IPS DF 6.9 (cell line): Measurements from ENCODE around the gene CREBBP.

Source experiments
- DNase-seq: peaks from one replicate; pipeline ENCODE4 v3.0.0-alpha.2; 2013; ENCODE audit warnings: low read depth, low spot score
- H3K27ac ChIP-seq: one replicate; pipeline ENCODE4 v1.5.1; 2013; ENCODE audit warnings: low read length, control low read depth
- H3K27me3 ChIP-seq: 2 replicates; pipeline ENCODE4 v1.6.1; 2013; ENCODE audit warnings: mild to moderate bottlenecking, low read length; ENCODE audit not compliant: control insufficient read depth, insufficient read depth
- H3K36me3 ChIP-seq: 2 replicates; pipeline ENCODE4 v1.6.1; 2013; ENCODE audit warnings: low read length; ENCODE audit not compliant: control insufficient read depth, insufficient read depth
- H3K4me1 ChIP-seq: 2 replicates; pipeline ENCODE4 v1.6.1; 2013; ENCODE audit warnings: low read length; ENCODE audit not compliant: control insufficient read depth, insufficient read depth
- H3K4me3 ChIP-seq: 2 replicates; pipeline ENCODE4 v1.5.1; 2013; ENCODE audit warnings: mild to moderate bottlenecking, low read length
- H3K9me3 ChIP-seq: 2 replicates; pipeline ENCODE4 v1.6.1; 2013; ENCODE audit warnings: low read length, inconsistent platforms; ENCODE audit not compliant: control insufficient read depth, insufficient read depth
- WGBS: extraction: QIAGEN DNeasy Blood & Tissue Kit; methylation state at CpG from one replicate; pipeline ENCODE4 v1.1.7; 2013; ENCODE audit warnings: mixed read lengths, missing lambda C conversion rate; ENCODE audit not compliant: insufficient read length, insufficient coverage; 5-methylcytosine and 5-hydroxymethylcytosine counted together

Gene CREBBP

DNA sequence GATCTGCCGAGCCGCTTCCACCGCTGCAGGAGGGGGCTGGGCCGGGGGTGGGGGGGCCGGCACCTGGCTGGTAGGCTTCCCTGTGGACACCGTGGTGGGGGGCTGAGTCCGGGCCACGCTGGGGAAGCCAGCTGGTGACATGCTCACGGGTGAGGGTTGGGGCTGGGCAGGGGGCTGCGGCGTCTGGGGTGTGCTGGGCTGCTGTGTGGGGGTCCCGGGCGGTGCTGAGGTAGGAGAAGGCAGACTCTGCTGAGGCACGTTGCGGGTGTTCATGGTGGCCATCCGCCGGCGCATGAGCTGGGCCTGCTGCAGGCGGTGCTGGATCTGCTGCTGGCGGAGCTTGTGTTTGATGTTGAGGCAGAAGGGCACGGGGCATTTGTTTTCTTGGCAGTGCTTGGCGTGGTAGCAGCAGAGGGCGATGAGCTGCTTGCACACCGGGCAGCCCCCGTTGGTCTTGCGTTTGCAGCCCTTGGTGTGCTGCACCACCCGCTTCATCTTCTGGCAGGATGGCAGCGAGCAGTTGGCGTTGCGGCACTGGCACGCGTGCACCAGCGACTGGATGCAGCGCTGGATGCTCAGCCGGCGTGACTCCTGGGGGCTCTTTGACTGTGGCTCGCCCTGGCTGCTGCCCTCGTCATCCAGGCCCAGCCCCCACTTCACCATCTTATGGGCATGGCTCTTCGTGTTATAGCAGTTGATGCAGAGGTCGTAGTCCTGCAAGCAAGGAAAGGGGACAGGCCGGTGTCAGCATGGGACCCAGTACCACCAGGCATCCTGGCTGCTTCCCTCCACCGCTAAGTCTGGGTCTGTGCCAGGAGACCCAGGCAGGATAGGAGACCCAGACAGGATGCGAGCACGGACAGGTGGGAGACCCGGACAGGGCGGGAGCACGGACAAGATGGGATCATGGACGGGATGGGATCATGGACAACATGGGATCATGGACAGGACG lies 151.1 kb downstream of the CREBBP start:
- H3K36me3 ChIP-seq, result peaks cover 45% of the 10 kb centered on the region

DNA sequence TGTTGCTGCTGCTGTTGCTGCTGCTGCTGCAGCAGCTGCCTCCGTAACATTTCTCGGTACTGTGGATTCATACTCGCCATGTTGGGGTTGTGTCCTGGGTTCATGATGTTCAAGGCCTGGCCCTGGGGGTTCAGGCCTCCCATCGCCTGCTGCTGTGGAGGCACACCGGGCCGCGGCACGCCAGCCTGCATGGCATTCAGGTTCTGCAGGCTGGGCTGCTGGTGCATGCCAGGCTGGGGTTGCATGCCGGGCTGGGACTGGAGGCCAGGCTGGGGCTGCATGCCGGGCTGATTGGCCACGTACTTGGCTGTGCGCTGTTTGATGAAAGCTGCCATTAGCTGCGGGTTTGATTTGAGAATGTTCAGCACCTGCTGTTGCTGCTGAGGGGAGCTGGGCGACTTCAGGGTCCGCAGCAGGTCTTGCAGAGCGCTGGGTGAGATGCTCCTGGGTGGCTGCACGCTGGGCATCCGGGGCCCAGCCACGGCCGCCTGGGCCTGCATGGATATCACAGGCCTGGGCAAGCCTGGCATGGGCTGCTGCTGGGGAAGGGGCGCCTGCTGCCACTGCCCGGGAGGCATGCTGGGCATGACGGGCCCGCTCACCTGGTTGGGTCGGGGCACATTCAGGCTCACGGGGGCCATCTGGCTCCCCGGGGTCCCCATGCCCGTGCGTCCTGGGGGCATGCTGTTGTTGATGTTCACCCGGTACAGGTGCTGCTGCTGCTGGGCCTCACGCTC lies 151.9 kb downstream of the CREBBP start:
- no peak for DNase-seq
- no peak overlapping the region for H3K4me3 ChIP-seq
- no CpG with 5 or more reads among the region's 31 CpGs for WGBS
- H3K9me3 ChIP-seq, result no peaks in the 10 kb centered on the region
- H3K27ac ChIP-seq, result no peak overlapping the region
- H3K27me3 ChIP-seq, result no peaks in the 10 kb centered on the region
- H3K36me3 ChIP-seq, result peaks cover 40% of the 10 kb centered on the region
- H3K4me1 ChIP-seq, result no peaks in the 10 kb centered on the region

More for the DNA sequence above, 151.1 kb downstream of the CREBBP start:
- H3K9me3 ChIP-seq, result no peaks in the 10 kb centered on the region
- DNase-seq, result no peak
- WGBS, result no CpG with 5 or more reads among the region's 49 CpGs
- no peaks in the 10 kb centered on the region for H3K4me1 ChIP-seq
- no peaks in the 10 kb centered on the region for H3K27me3 ChIP-seq
- H3K4me3 ChIP-seq, result no peak overlapping the region
- H3K27ac ChIP-seq, result no peak overlapping the region

- Histone ChIP-seq H3K9me3 (no peaks in the 10 kb centered on the region), H3K27me3 (no peaks in the 10 kb centered on the region), H3K36me3 (peaks cover 40% of the 10 kb centered on the region), H3K4me1 (no peaks in the 10 kb centered on the region), H3K27ac (no peak overlapping the region), H3K4me3 (no peak overlapping the region)
- WGBS, result no CpG with 5 or more reads among the region's 21 CpGs
- no peak for DNase-seq
Observed at GRCh38 chr16:3727806-3728381, 152.6 kb downstream of the CREBBP start.

- H3K4me3 ChIP-seq, result no peak overlapping the region
- H3K9me3 ChIP-seq, result no peaks in the 10 kb centered on the region
- no peaks in the 10 kb centered on the region for H3K27me3 ChIP-seq
- no peak for DNase-seq
- no peak overlapping the region for H3K27ac ChIP-seq
- 100% methylated on average over 2 of the region's 33 CpGs for WGBS
- H3K4me1 ChIP-seq, result no peaks in the 10 kb centered on the region
- H3K36me3 ChIP-seq, result peaks cover 33% of the 10 kb centered on the region
Observed at GRCh38 chr16:3726021-3726687, 154.4 kb downstream of the CREBBP start.

DNA sequence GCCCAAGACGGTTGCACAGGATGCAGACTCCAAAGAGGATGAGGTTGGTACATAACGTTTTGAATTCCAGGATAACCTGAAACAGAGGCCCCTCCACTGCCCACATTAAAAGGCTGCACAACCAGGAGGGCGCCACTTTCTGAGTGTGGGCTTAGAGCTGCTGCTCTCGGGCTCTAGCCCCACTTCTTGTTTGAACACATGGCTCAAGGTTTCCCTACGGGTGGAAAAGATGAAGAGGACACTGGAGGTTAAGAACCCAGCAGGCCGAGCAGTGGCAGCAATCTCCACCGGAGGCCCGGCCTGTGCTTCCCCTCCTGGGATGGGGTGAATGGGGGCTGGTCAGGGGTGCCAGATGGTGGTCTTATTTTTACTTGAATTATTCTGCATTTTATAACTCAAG lies 155.2 kb downstream of the CREBBP start:
- Histone ChIP-seq H3K9me3 (no peaks in the 10 kb centered on the region), H3K36me3 (peaks cover 27% of the 10 kb centered on the region), H3K4me1 (no peaks in the 10 kb centered on the region), H3K4me3 (no peak overlapping the region), H3K27me3 (no peaks in the 10 kb centered on the region), H3K27ac (no peak overlapping the region)
- DNase-seq, result no peak
- no CpG with 5 or more reads among the region's 8 CpGs for WGBS

DNA sequence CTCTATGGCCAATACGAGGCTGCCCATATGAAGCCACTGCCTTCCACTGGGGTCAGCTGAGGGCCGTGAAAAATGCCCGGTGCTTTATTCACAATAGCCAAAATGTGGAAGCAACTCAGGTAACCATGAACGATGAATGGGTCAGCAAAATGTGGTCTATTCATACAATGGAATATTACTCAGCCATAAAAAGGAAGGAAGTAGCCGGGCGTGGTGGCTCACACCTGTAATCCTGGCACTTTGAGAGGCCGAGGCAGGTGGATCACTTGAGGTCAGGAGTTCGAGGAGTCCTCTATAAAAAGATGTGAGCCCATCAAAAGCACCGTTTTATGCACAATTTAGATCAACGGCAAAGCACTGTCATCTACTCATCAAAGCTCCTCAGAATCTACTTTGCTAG lies 158.0 kb downstream of the CREBBP start:
- no peaks in the 10 kb centered on the region for H3K4me1 ChIP-seq
- no peak for DNase-seq
- no peaks in the 10 kb centered on the region; the same call in 1 of the 2 replicates for H3K36me3 ChIP-seq
- no peak overlapping the region for H3K27ac ChIP-seq
- H3K4me3 ChIP-seq, result no peak overlapping the region
- no CpG with 5 or more reads among the region's 10 CpGs for WGBS
- H3K9me3 ChIP-seq, result no peaks in the 10 kb centered on the region
- H3K27me3 ChIP-seq, result no peaks in the 10 kb centered on the region

GRCh38 chr16:3720418-3720817 lies 160.1 kb downstream of the CREBBP start:
- no CpG with 5 or more reads among the region's 11 CpGs for WGBS
- no peak overlapping the region for H3K4me3 ChIP-seq
- H3K36me3 ChIP-seq, result no peaks in the 10 kb centered on the region; the same call in 1 of the 2 replicates
- no peak overlapping the region for H3K27ac ChIP-seq
- H3K9me3 ChIP-seq, result no peaks in the 10 kb centered on the region
- DNase-seq, result no peak
- peaks cover 1% of the 10 kb centered on the region; the same call in 1 of the 2 replicates for H3K4me1 ChIP-seq
- no peaks in the 10 kb centered on the region for H3K27me3 ChIP-seq

DNA sequence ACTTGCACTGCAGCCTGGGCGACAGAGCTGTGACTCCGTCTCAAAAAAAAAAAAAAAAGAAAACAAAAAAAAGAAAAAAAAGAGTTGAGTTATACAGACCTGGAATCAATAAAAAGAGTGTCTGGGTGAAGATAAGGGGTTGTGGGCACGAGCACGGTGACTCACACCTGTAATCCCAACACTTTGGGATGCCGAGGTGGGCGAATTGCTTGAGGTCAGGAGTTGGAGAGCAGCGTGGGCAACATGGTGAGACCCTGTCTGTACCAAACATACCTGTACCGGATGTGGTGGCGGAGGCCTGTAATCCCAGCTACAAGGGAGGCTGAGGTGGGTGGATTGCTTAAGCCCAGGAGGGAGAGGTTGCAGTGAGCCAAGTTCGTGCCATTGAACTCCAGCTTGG lies 161.9 kb downstream of the CREBBP start:
- Histone ChIP-seq H3K4me3 (no peak overlapping the region), H3K36me3 (no peaks in the 10 kb centered on the region; the same call in 1 of the 2 replicates), H3K27me3 (no peaks in the 10 kb centered on the region), H3K9me3 (no peaks in the 10 kb centered on the region), H3K27ac (no peak overlapping the region), H3K4me1 (peaks cover 1% of the 10 kb centered on the region; the same call in 1 of the 2 replicates)
- WGBS, result no CpG with 5 or more reads among the region's 10 CpGs
- DNase-seq, result no peak

GRCh38 chr16:3718019-3718391 lies 162.5 kb downstream of the CREBBP start:
- Histone ChIP-seq H3K4me1 (peaks cover 1% of the 10 kb centered on the region; the same call in 1 of the 2 replicates), H3K9me3 (no peaks in the 10 kb centered on the region), H3K4me3 (peak overlapping the region; percentile 71; the same call in 1 of the 2 replicates), H3K36me3 (no peaks in the 10 kb centered on the region; the same call in none of the 2 replicates), H3K27me3 (no peaks in the 10 kb centered on the region), H3K27ac (no peak overlapping the region)
- no CpG with 5 or more reads among the region's 5 CpGs for WGBS
- no peak for DNase-seq
